HEK293 (cell line): Measurements from ENCODE around the gene SYNE1.
A peak's percentile ranks its signal among the peaks of the same experiment; 100 is the strongest.

Experiments used
- CTCF ChIA-PET: fragments of 350-600 bp; formaldehyde crosslinking; extraction: SDS; loops from one replicate; lab custom pipeline; 2021; ENCODE audit warnings: antibody characterized with exemption; lab: Yijun Ruan, JAX
- POLR2A ChIA-PET: fragments of 300-600 bp; formaldehyde crosslinking; extraction: SDS; loops from one replicate; lab custom pipeline; 2020; ENCODE audit warnings: antibody characterized with exemption, inconsistent platforms; lab: Yijun Ruan, JAX
- H3K27ac ChIP-seq: fragments of 200-500 bp; sonication (Bioruptor generic); 2 replicates; pipeline ENCODE4 v1.5.1; 2014; ENCODE audit warnings: low read depth, low read length, control low read depth, inconsistent platforms; ENCODE audit errors: extremely low read depth
- H3K36me3 ChIP-seq, 2 experiments: fragments of 200-500 bp in 1 of 2; sonication (Bioruptor generic) in 1 of 2; 1 replicate in 1 of 2; 2 replicates in 1 of 2; pipeline ENCODE4 v1.5.1; 2014 to 2017; ENCODE audit warnings: inconsistent platforms in 2 of 2, low read length in 2 of 2; ENCODE audit not compliant: control insufficient read depth in 2 of 2, insufficient read depth in 1 of 2
- H3K4me1 ChIP-seq: fragments of 200-500 bp; sonication (Bioruptor generic); 2 replicates; pipeline ENCODE4 v1.5.1; 2014; ENCODE audit warnings: mild to moderate bottlenecking, low read length, inconsistent platforms; ENCODE audit not compliant: control insufficient read depth, insufficient read depth
- H3K4me3 ChIP-seq: 2 replicates; pipeline ENCODE4 v1.5.1; 2011; ENCODE audit warnings: low read depth, mild to moderate bottlenecking, control low read depth, low read length, moderate library complexity
- H3K9me3 ChIP-seq: fragments of 200-500 bp; sonication (Bioruptor generic); 2 replicates; pipeline ENCODE4 v1.5.1; 2014; ENCODE audit warnings: low read depth, low read length, inconsistent platforms; ENCODE audit not compliant: control insufficient read depth, insufficient read depth
- EGR2 ChIP-seq: fragments of 450-650 bp; formaldehyde crosslinking; IDR thresholded peaks from 2 replicates; pipeline ENCODE4 v1.5.1; 2016; ENCODE audit warnings: low read depth, missing biosample characterization, missing genetic modification characterization
- GLI2 ChIP-seq: fragments of 450-650 bp; formaldehyde crosslinking; IDR thresholded peaks from 2 replicates; pipeline ENCODE4; 2017; ENCODE audit warnings: missing biosample characterization, missing genetic modification characterization, low read depth, borderline replicate concordance
- GLI4 ChIP-seq: fragments of 450-650 bp; formaldehyde crosslinking; IDR thresholded peaks from 2 replicates; pipeline ENCODE4 v1.5.1; 2016; ENCODE audit warnings: missing biosample characterization, missing genetic modification characterization
- PRDM10 ChIP-seq: fragments of 450-650 bp; formaldehyde crosslinking; IDR thresholded peaks from 2 replicates; pipeline ENCODE4 v1.5.1; 2016; ENCODE audit warnings: missing biosample characterization, missing genetic modification characterization
- REPIN1 ChIP-seq: fragments of 450-650 bp; formaldehyde crosslinking; IDR thresholded peaks from 2 replicates; pipeline ENCODE4 v1.5.1; 2017; ENCODE audit warnings: missing biosample characterization, missing genetic modification characterization, low read depth
- YY1 ChIP-seq: fragments of 450-650 bp; formaldehyde crosslinking; IDR thresholded peaks from 2 replicates; pipeline ENCODE4 v1.5.1; 2018; ENCODE audit warnings: missing biosample characterization, missing genetic modification characterization
- ZBTB48 ChIP-seq: fragments of 450-650 bp; formaldehyde crosslinking; IDR thresholded peaks from 2 replicates; pipeline ENCODE4 v1.5.1; 2016; ENCODE audit warnings: missing biosample characterization, missing genetic modification characterization
- ZEB2 ChIP-seq: fragments of 450-650 bp; formaldehyde crosslinking; IDR thresholded peaks from 2 replicates; pipeline ENCODE4 v1.5.1; 2016; ENCODE audit warnings: missing biosample characterization, missing genetic modification characterization
- ZFP37 ChIP-seq: fragments of 450-650 bp; formaldehyde crosslinking; IDR thresholded peaks from 2 replicates; pipeline ENCODE4 v1.5.1; 2016; ENCODE audit warnings: missing biosample characterization, missing genetic modification characterization
- ZNF184 ChIP-seq: fragments of 450-650 bp; IDR thresholded peaks from 2 replicates; pipeline ENCODE4 v1.5.1; 2018; ENCODE audit warnings: missing biosample characterization, mild to moderate bottlenecking, missing genetic modification characterization
- ZNF214 ChIP-seq: fragments of 450-650 bp; formaldehyde crosslinking; IDR thresholded peaks from 2 replicates; pipeline ENCODE4 v1.5.1; 2017; ENCODE audit warnings: missing biosample characterization, mild to moderate bottlenecking, missing genetic modification characterization, borderline replicate concordance
- ZNF292 ChIP-seq: fragments of 450-650 bp; formaldehyde crosslinking; IDR thresholded peaks from 2 replicates; pipeline ENCODE4 v1.5.1; 2016; ENCODE audit warnings: low read depth, missing biosample characterization, missing genetic modification characterization, borderline replicate concordance
- ZNF423 ChIP-seq: fragments of 450-650 bp; formaldehyde crosslinking; IDR thresholded peaks from 2 replicates; pipeline ENCODE4 v1.5.1; 2016; ENCODE audit warnings: missing biosample characterization, missing genetic modification characterization
- ZNF561 ChIP-seq: fragments of 450-650 bp; IDR thresholded peaks from 2 replicates; pipeline ENCODE4 v1.5.1; 2018; ENCODE audit warnings: missing biosample characterization, missing genetic modification characterization, borderline replicate concordance
- ZNF664 ChIP-seq: fragments of 450-650 bp; formaldehyde crosslinking; IDR thresholded peaks from 2 replicates; pipeline ENCODE4 v1.5.1; 2016; ENCODE audit warnings: missing biosample characterization, missing genetic modification characterization
- ZNF677 ChIP-seq: fragments of 450-650 bp; IDR thresholded peaks from 2 replicates; pipeline ENCODE4 v1.5.0; 2018; ENCODE audit warnings: missing biosample characterization, mild to moderate bottlenecking, missing genetic modification characterization, moderate library complexity
- ZNF747 ChIP-seq: fragments of 450-650 bp; formaldehyde crosslinking; IDR thresholded peaks from 2 replicates; pipeline ENCODE4 v1.5.1; 2016; ENCODE audit warnings: missing biosample characterization, missing genetic modification characterization
- ZNF785 ChIP-seq: fragments of 450-650 bp; formaldehyde crosslinking; IDR thresholded peaks from 2 replicates; pipeline ENCODE4 v1.5.1; 2016; ENCODE audit warnings: missing biosample characterization, missing genetic modification characterization
- ZNF830 ChIP-seq: fragments of 450-650 bp; IDR thresholded peaks from 2 replicates; pipeline ENCODE4 v1.5.0; 2018; ENCODE audit warnings: missing biosample characterization, missing genetic modification characterization, low read depth, mild to moderate bottlenecking, moderate library complexity
- TF ChIP-seq, protein P1 (sequence below): fragments of 450-650 bp; IDR thresholded peaks from 2 replicates; pipeline ENCODE4 v1.5.1; 2018; ENCODE audit warnings: missing biosample characterization, missing genetic modification characterization
- TF ChIP-seq, protein P2 (sequence below): fragments of 450-650 bp; formaldehyde crosslinking; IDR thresholded peaks from 2 replicates; pipeline ENCODE4 v1.5.1; 2016; ENCODE audit warnings: missing biosample characterization, missing genetic modification characterization
- TF ChIP-seq, protein P3 (sequence below): fragments of 450-650 bp; formaldehyde crosslinking; IDR thresholded peaks from 2 replicates; pipeline ENCODE4 v1.5.1; 2016; ENCODE audit warnings: missing biosample characterization, missing genetic modification characterization

The SYNE1 gene

DNA sequence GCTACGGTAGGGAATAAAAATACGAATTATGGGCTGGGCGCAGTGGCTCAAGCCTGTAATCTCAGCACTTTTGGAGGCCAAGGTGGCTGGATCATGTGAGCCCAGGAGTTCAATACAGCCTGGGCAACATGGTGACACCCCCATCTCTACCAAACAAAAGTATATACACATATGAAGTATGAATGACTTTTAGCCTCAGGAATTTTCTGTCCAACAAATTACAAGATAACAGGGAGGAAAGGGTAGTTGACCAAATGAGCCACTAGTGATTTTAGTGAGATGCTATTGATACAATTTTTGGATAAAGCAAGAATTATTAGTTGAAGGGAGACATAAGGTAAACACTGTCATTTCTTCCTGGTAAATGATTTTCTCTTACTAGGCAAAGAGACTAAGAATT, 328.2 kb downstream of the SYNE1 start:
- no peaks in the 10 kb centered on the region for H3K9me3 ChIP-seq
- no peaks in the 10 kb centered on the region for H3K4me1 ChIP-seq
- no peak overlapping the region for H3K27ac ChIP-seq
- CTCF ChIA-PET, result no interaction called here
- no peak overlapping the region for H3K4me3 ChIP-seq
- TF ChIP-seq GLI4 (tag by site-specific recombination) (no peak), ZNF664 (tag by site-specific recombination) (0 out of 2 replicates have a peak, but pooled peaks have one; percentile 8), EGR2 (tag by site-specific recombination) (no peak)
- TF ChIP-seq, protein P1, sequence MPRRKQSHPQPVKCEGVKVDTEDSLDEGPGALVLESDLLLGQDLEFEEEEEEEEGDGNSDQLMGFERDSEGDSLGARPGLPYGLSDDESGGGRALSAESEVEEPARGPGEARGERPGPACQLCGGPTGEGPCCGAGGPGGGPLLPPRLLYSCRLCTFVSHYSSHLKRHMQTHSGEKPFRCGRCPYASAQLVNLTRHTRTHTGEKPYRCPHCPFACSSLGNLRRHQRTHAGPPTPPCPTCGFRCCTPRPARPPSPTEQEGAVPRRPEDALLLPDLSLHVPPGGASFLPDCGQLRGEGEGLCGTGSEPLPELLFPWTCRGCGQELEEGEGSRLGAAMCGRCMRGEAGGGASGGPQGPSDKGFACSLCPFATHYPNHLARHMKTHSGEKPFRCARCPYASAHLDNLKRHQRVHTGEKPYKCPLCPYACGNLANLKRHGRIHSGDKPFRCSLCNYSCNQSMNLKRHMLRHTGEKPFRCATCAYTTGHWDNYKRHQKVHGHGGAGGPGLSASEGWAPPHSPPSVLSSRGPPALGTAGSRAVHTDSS (tag by site-specific recombination), result no peak
- H3K36me3 ChIP-seq, result peaks cover 0 to 15% of the 10 kb centered on the region in 2 experiments; a peak in 1 of 3 replicates
- POLR2A ChIA-PET, result no interaction called here

DNA sequence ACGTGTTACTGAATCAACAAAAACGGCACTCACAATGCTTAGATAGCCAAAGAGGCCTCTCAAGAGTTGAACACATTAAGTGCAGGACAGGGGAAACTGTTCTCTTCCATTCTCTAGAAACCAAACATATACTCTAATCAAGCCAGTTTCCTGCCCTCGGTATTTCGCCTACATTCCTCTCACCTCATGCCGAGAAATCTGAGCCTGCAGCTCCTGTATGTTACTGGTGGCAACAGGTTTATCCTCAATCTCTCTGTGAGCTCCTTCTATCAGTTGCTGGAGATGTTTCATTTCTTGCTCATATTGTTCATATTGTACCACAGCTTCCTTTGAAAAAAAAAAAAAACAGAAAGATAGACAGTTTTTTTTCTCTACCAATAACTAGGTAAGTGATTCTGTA, 328.9 kb downstream of the SYNE1 start:
- ChIA-PET CTCF (interaction anchor here (0.7 kb wide), 1 partner anchor 58 kb away, joined by 4 read pairs; no protein-coding TSS in a partner anchor), POLR2A (interaction anchor here (0.7 kb wide), 1 partner anchor 92 kb away, joined by 3 read pairs; no protein-coding TSS in a partner anchor)
- H3K36me3 ChIP-seq, result peaks cover 0 to 15% of the 10 kb centered on the region in 2 experiments; a peak in 1 of 3 replicates
- H3K9me3 ChIP-seq, result no peaks in the 10 kb centered on the region
- no peak overlapping the region for H3K4me3 ChIP-seq
- no peak overlapping the region for H3K27ac ChIP-seq
- no peak for TF ChIP-seq YY1 (tag by site-specific recombination)
- no peak for TF ChIP-seq ZNF214 (tag by site-specific recombination)
- TF ChIP-seq ZNF747 (tag by site-specific recombination), result no peak
- no peak for TF ChIP-seq ZNF292 (tag by site-specific recombination)
- TF ChIP-seq ZEB2, result no peak
- no peak for TF ChIP-seq ZNF184 (tag by site-specific recombination)
- no peak for TF ChIP-seq ZNF561 (tag by site-specific recombination)
- no peak for TF ChIP-seq ZNF830 (tag by site-specific recombination)
- TF ChIP-seq GLI2 (tag by site-specific recombination), result no peak
- TF ChIP-seq ZFP37 (tag by site-specific recombination), result no peak
- TF ChIP-seq ZNF677, result no peak
- no peak for TF ChIP-seq REPIN1 (tag by site-specific recombination)
- no peak for TF ChIP-seq PRDM10 (tag by site-specific recombination)
- TF ChIP-seq ZNF423 (tag by site-specific recombination), result no peak
- TF ChIP-seq, protein P2, sequence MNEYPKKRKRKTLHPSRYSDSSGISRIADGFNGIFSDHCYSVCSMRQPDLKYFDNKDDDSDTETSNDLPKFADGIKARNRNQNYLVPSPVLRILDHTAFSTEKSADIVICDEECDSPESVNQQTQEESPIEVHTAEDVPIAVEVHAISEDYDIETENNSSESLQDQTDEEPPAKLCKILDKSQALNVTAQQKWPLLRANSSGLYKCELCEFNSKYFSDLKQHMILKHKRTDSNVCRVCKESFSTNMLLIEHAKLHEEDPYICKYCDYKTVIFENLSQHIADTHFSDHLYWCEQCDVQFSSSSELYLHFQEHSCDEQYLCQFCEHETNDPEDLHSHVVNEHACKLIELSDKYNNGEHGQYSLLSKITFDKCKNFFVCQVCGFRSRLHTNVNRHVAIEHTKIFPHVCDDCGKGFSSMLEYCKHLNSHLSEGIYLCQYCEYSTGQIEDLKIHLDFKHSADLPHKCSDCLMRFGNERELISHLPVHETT (tag by site-specific recombination), result no peak
- no peak for TF ChIP-seq ZBTB48 (tag by site-specific recombination)
- no peak for TF ChIP-seq ZNF785 (tag by site-specific recombination)
- TF ChIP-seq, protein P3, sequence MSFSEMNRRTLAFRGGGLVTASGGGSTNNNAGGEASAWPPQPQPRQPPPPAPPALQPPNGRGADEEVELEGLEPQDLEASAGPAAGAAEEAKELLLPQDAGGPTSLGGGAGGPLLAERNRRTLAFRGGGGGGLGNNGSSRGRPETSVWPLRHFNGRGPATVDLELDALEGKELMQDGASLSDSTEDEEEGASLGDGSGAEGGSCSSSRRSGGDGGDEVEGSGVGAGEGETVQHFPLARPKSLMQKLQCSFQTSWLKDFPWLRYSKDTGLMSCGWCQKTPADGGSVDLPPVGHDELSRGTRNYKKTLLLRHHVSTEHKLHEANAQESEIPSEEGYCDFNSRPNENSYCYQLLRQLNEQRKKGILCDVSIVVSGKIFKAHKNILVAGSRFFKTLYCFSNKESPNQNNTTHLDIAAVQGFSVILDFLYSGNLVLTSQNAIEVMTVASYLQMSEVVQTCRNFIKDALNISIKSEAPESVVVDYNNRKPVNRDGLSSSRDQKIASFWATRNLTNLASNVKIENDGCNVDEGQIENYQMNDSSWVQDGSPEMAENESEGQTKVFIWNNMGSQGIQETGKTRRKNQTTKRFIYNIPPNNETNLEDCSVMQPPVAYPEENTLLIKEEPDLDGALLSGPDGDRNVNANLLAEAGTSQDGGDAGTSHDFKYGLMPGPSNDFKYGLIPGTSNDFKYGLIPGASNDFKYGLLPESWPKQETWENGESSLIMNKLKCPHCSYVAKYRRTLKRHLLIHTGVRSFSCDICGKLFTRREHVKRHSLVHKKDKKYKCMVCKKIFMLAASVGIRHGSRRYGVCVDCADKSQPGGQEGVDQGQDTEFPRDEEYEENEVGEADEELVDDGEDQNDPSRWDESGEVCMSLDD (tag by site-specific recombination), result no peak
- no peaks in the 10 kb centered on the region for H3K4me1 ChIP-seq
